Activated CD4-positive, alpha-beta T cell treated with anti-CD3 and anti-CD28 coated beads, Interleukin-2, Interleukin-4, amounts not matched to agents 100 ng/mL and 50 ng/mL, durations not matched to agents 16 hours and 8 hours (primary cell): ENCODE data around the gene ACTN1.

ENCODE experiments used
- DNase-seq: peaks from one replicate; pipeline ENCODE4 v3.0.0-alpha.2; 2020; ENCODE audit warnings: low spot score

ACTN1 gene

GRCh38 chr14:68888883-68889282 is 90.2 kb downstream of the ACTN1 start:
- no peak for DNase-seq

GRCh38 chr14:68888025-68888850 is 90.9 kb downstream of the ACTN1 start:
- DNase-seq = no peak

- DNase-seq = no peak
These were observed 93.0 kb downstream of the ACTN1 start for GRCh38 chr14:68886109-68886434.

GRCh38 chr14:68885226-68886108 is 93.6 kb downstream of the ACTN1 start:
- no peak for DNase-seq

- no peak for DNase-seq
These were observed 94.8 kb downstream of the ACTN1 start for GRCh38 chr14:68884031-68885030.

GRCh38 chr14:68882235-68882634 is 96.9 kb downstream of the ACTN1 start:
- no peak for DNase-seq

- DNase-seq = no peak
These were observed 97.7 kb downstream of the ACTN1 start for GRCh38 chr14:68881396-68881795.

GRCh38 chr14:68880581-68881105 is 98.5 kb downstream of the ACTN1 start:
- no peak for DNase-seq

- no peak for DNase-seq
These were observed 99.1 kb downstream of the ACTN1 start for GRCh38 chr14:68879841-68880575.

- DNase-seq = no peak
These were observed 99.8 kb downstream of the ACTN1 start for GRCh38 chr14:68879321-68879781.

- DNase-seq = no peak
These were observed 100.2 kb downstream of the ACTN1 start for GRCh38 chr14:68878908-68879307.

- no peak for DNase-seq
These were observed 101.0 kb downstream of the ACTN1 start for GRCh38 chr14:68877993-68878575.

GRCh38 chr14:68876976-68877375 is 102.1 kb downstream of the ACTN1 start:
- DNase-seq = no peak

GRCh38 chr14:68874746-68875155 is 104.4 kb downstream of the ACTN1 start:
- DNase-seq = no peak

GRCh38 chr14:68873376-68873775 is 105.7 kb downstream of the ACTN1 start:
- DNase-seq = no peak

GRCh38 chr14:68871392-68871791 is 107.7 kb downstream of the ACTN1 start:
- DNase-seq = no peak

GRCh38 chr14:68866991-68867533 is 112.0 kb downstream of the ACTN1 start:
- DNase-seq = no peak

GRCh38 chr14:68865542-68865941 is 113.6 kb downstream of the ACTN1 start:
- DNase-seq = no peak

GRCh38 chr14:68864361-68864750 is 114.7 kb downstream of the ACTN1 start:
- DNase-seq = no peak
